GM10266 (cell line): ENCODE data around the gene IBTK.
"Not testable (repeated sequence)": the region's sequence is repeated elsewhere in the genome, so short reads cannot be mapped to it uniquely, and the experiment has no call there.

Source experiments
- DNase-seq: peaks from one replicate; pipeline ENCODE4 v3.0.0; 2012; ENCODE audit errors: extremely low spot score
- CTCF ChIP-seq: IDR thresholded peaks from 2 replicates; pipeline ENCODE4 v1.5.1; 2012; ENCODE audit warnings: mild to moderate bottlenecking, low read depth; ENCODE audit not compliant: control insufficient read depth, insufficient read depth; ENCODE audit errors: missing control alignments

IBTK gene

GRCh38 chr6:82217018-82217586 lies 30.4 kb downstream of the IBTK start:
- no peak for TF ChIP-seq CTCF
- peak; percentile 7 for DNase-seq

GRCh38 chr6:82216549-82216948 lies 31.0 kb downstream of the IBTK start:
- no peak for TF ChIP-seq CTCF
- DNase-seq = no peak

- TF ChIP-seq CTCF = no peak
- DNase-seq = no peak
These were observed 36.2 kb downstream of the IBTK start for GRCh38 chr6:82211326-82211725.

- no peak for DNase-seq
- no peak for TF ChIP-seq CTCF
These were observed 38.6 kb downstream of the IBTK start for GRCh38 chr6:82208913-82209312.

- TF ChIP-seq CTCF = no peak
- DNase-seq = no peak
These were observed 41.6 kb downstream of the IBTK start for GRCh38 chr6:82205930-82206392.

- no peak for DNase-seq
- TF ChIP-seq CTCF = no peak
These were observed 43.5 kb downstream of the IBTK start for GRCh38 chr6:82204020-82204419.

GRCh38 chr6:82197784-82198183 lies 49.8 kb downstream of the IBTK start:
- TF ChIP-seq CTCF = no peak
- DNase-seq = no peak

GRCh38 chr6:82197245-82197644 lies 50.3 kb downstream of the IBTK start:
- not testable (repeated sequence) for DNase-seq
